GM21526 (cell line): ENCODE results near the gene CEP112.
"Not testable (repeated sequence)": the region's sequence is repeated elsewhere in the genome, so short reads cannot be mapped to it uniquely, and the experiment has no call there.

Source experiments
- ATAC-seq: cut with Tn5 transposase; IDR thresholded peaks from one replicate; pipeline ENCODE4 v1.9.1; 2021; ENCODE audit warnings: moderate library complexity; ENCODE audit not compliant: unreplicated experiment, low FRiP score

The CEP112 gene

GRCh38 chr17:66165537-66166123 is 26.3 kb downstream of the CEP112 start:
- no peak for ATAC-seq

GRCh38 chr17:66155055-66155454 is 36.9 kb downstream of the CEP112 start:
- ATAC-seq = not testable (repeated sequence)

GRCh38 chr17:66152756-66153155 is 39.2 kb downstream of the CEP112 start:
- no peak for ATAC-seq

- ATAC-seq = no peak
These were observed 41.2 kb downstream of the CEP112 start for GRCh38 chr17:66150708-66151107.

- ATAC-seq = no peak
These were observed 42.4 kb downstream of the CEP112 start for GRCh38 chr17:66149562-66149961.

GRCh38 chr17:66146394-66146793 is 45.5 kb downstream of the CEP112 start:
- no peak for ATAC-seq

- no peak for ATAC-seq
These were observed 48.2 kb downstream of the CEP112 start for GRCh38 chr17:66143657-66144282.

GRCh38 chr17:66142428-66142827 is 49.5 kb downstream of the CEP112 start:
- ATAC-seq = no peak

GRCh38 chr17:66138120-66138519 is 53.8 kb downstream of the CEP112 start:
- no peak for ATAC-seq

GRCh38 chr17:66135896-66136295 is 56.0 kb downstream of the CEP112 start:
- no peak for ATAC-seq

- no peak for ATAC-seq
These were observed 56.7 kb downstream of the CEP112 start for GRCh38 chr17:66135219-66135618.

- ATAC-seq = no peak
These were observed 62.2 kb downstream of the CEP112 start for GRCh38 chr17:66129759-66130158.

GRCh38 chr17:66126231-66126630 is 65.7 kb downstream of the CEP112 start:
- no peak for ATAC-seq

- ATAC-seq = no peak
These were observed 68.8 kb downstream of the CEP112 start for GRCh38 chr17:66123163-66123562.

- ATAC-seq = no peak
These were observed 76.7 kb downstream of the CEP112 start for GRCh38 chr17:66115246-66115645.

GRCh38 chr17:66114609-66115008 is 77.3 kb downstream of the CEP112 start:
- ATAC-seq = no peak

- ATAC-seq = no peak
These were observed 84.2 kb downstream of the CEP112 start for GRCh38 chr17:66107731-66108130.

- ATAC-seq = no peak
These were observed 93.9 kb downstream of the CEP112 start for GRCh38 chr17:66098040-66098439.

GRCh38 chr17:66094727-66095126 is 97.2 kb downstream of the CEP112 start:
- ATAC-seq = no peak

- ATAC-seq = no peak
These were observed 100.4 kb downstream of the CEP112 start for GRCh38 chr17:66091445-66092080.

- ATAC-seq = no peak
These were observed 102.2 kb downstream of the CEP112 start for GRCh38 chr17:66089764-66090163.

- ATAC-seq = no peak
These were observed 103.8 kb downstream of the CEP112 start for GRCh38 chr17:66088173-66088572.
